Naive B cell (primary cell): ENCODE results near the gene C15orf40. TPM values are rescaled to one million over a fixed set of nuclear protein-coding genes. Genes with fewer than 3 reads are reported as not detected.
"Not testable (repeated sequence)": the region's sequence is repeated elsewhere in the genome, so short reads cannot be mapped to it uniquely, and the experiment has no call there.

Experiments
- ATAC-seq, 2 donors: fragments of 150-1000 bp; cut with Tn5 transposase; 2 replicates each; pipeline ENCODE4 v1.10.0; 2021; ENCODE audit warnings: low read depth in 2 of 2, mild to moderate bottlenecking in 2 of 2, moderate library complexity in 2 of 2
- DNase-seq: peaks from one replicate; pipeline ENCODE4 v3.0.0; 2022
- H3K27ac Mint-ChIP-seq, 6 donors: one replicate each; pipeline ENCODE4 v1.8.0; 2020 to 2022; ENCODE audit warnings: mild to moderate bottlenecking in 6 of 6, mixed read lengths in 6 of 6, moderate library complexity in 5 of 6, inconsistent platforms in 2 of 6
- H3K27me3 Mint-ChIP-seq, 3 donors: one replicate each; pipeline ENCODE4 v1.8.0; 2021 to 2022; ENCODE audit warnings: mixed read lengths in 3 of 3, mild to moderate bottlenecking in 1 of 3
- H3K36me3 Mint-ChIP-seq, 2 donors: one replicate each; pipeline ENCODE4 v1.8.0; 2020 to 2022; ENCODE audit warnings: mixed read lengths in 2 of 2, inconsistent platforms in 1 of 2, mild to moderate bottlenecking in 1 of 2
- H3K4me1 Mint-ChIP-seq, 3 donors: one replicate each; pipeline ENCODE4 v1.8.0; 2020 to 2022; ENCODE audit warnings: mixed read lengths in 3 of 3, inconsistent platforms in 1 of 3, mild to moderate bottlenecking in 1 of 3, moderate library complexity in 1 of 3
- H3K4me3 Mint-ChIP-seq, 8 donors: one replicate each; pipeline ENCODE4 v1.8.0; 2020 to 2022; ENCODE audit warnings: mild to moderate bottlenecking in 8 of 8, mixed read lengths in 8 of 8, moderate library complexity in 8 of 8, inconsistent platforms in 2 of 8
- H3K9me3 Mint-ChIP-seq, 7 donors: one replicate each; pipeline ENCODE4 v1.8.0; 2020 to 2022; ENCODE audit warnings: mixed read lengths in 7 of 7, mild to moderate bottlenecking in 5 of 7, inconsistent platforms in 2 of 7, moderate library complexity in 1 of 7
- polyA plus RNA-seq, 6 donors: library from polyadenylated mRNA; unstranded; fragments of 300-500 nt; fragmentation: Illumina TruSeq; gene quantifications; one replicate each; pipeline ENCODE4 v1.2.3, GENCODE V29; 2021; ENCODE audit warnings: low read depth in 6 of 6

Gene C15orf40
- 10 to 100 TPM; 49.6 to 82.3 (median 56.5) TPM for polyA plus RNA-seq

DNA sequence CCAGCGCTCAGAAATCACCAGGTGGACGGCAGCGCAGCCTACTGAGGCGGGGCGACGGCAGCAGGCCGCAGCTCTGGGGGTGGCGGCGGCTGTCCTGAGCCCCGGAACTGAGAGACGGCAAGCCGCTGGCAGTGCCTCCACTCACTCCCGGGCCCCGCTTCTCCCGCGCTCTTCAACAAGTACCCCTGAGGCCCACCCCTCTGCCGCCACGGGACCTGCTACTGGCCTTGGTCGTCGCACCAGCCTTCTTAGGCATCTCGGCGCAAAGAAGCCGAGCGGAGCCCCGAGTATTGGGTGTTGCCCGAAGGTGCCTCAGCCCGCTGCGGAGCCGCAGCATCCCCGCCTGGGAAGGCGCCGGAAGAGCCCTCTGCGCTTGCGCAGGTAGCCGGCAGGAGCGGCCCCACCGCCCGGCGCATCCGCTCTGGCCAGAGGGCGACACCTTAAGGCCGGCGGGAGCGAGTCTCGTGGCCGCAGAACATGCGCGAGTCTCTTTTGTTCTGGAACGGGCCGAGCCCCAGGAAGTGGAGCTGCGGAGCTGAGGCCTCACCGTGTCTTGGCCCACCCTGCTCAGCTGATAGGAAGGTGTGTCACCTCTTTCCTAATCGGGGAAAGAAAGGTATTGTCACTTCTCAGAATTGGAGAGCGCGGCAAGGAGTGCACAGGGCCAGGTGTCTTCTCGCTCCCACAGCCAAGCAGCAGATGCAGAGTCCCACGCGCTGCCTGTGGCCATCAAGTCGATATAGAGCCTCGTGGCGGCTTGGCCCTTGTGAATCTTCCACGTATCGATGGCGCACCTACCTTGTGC, at the start of gene C15orf40:
Gene C15orf40, minus strand, starts transcription at position 369 of the 805 bp plus-strand sequence. Its CDS starts 32 bp downstream, at position 337.
- peaks cover 0 to 9% (median 0%) of the 10 kb centered on the region in 7 donors for H3K9me3 Mint-ChIP-seq
- peak within 1 kb of the TSS; percentile 90 to 100 (median 96) for H3K27ac Mint-ChIP-seq
- H3K4me1 Mint-ChIP-seq: peaks cover 45 to 48% (median 46%) of the 10 kb centered on the region in 3 donors
- H3K27me3 Mint-ChIP-seq: no peaks in the 10 kb centered on the region
- DNase-seq (peak; percentile 91), ATAC-seq (peak; percentile 85 to 88)
- peaks cover 4 to 16% of the 10 kb centered on the region in 2 donors for H3K36me3 Mint-ChIP-seq
- H3K4me3 Mint-ChIP-seq: peak within 1 kb of the TSS; percentile 92 to 100 (median 98)

- peaks cover 0 to 4% of the 10 kb centered on the region in 2 donors for H3K36me3 Mint-ChIP-seq
- DNase-seq (no peak), ATAC-seq (no peak)
- no peak overlapping the region for H3K4me3 Mint-ChIP-seq
- H3K4me1 Mint-ChIP-seq: peaks cover 8 to 19% (median 17%) of the 10 kb centered on the region in 3 donors
- H3K27ac Mint-ChIP-seq: peak overlapping the region in 2 of 6 donors; percentile 78 to 82
- no peaks in the 10 kb centered on the region for H3K27me3 Mint-ChIP-seq
- no peaks in the 10 kb centered on the region for H3K9me3 Mint-ChIP-seq
Measured at GRCh38 chr15:83057696-83058376, 46.4 kb upstream of the C15orf40 start.

DNA sequence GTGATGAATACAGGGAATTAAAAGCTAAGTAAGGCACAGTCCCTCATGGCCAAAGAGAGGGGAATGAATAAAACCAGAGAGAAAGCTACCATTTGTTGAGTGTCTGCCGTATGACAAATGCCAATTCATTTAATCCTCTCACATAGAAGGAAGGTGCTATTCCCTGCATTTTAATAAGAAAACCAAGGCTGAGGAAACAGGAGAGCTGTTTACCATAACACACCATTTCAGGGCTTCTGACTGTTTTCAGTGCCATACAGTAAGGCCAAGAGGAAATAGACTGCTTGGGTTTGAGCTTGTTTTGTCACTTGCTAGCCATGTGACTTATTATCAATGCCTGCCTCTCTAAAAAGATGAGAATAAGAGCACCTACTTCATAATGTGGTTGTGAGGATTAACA, 45.6 kb upstream of the C15orf40 start:
- Mint-ChIP-seq H3K27ac (peak overlapping the region in 2 of 6 donors; percentile 33 to 38), H3K27me3 (no peaks in the 10 kb centered on the region), H3K4me3 (no peak overlapping the region), H3K36me3 (peaks cover 0 to 4% of the 10 kb centered on the region in 2 donors), H3K4me1 (peaks cover 8 to 19% (median 17%) of the 10 kb centered on the region in 3 donors), H3K9me3 (no peaks in the 10 kb centered on the region)
- no peak for DNase-seq
- no peak for ATAC-seq

- Mint-ChIP-seq H3K27me3 (no peaks in the 10 kb centered on the region), H3K4me1 (peaks cover 12 to 17% (median 14%) of the 10 kb centered on the region in 3 donors), H3K4me3 (no peak overlapping the region), H3K9me3 (no peaks in the 10 kb centered on the region), H3K36me3 (peaks cover under 1 to 8% of the 10 kb centered on the region in 2 donors), H3K27ac (no peak overlapping the region)
- DNase-seq (no peak), ATAC-seq (no peak)
Measured at GRCh38 chr15:83053151-83053550, 41.7 kb upstream of the C15orf40 start.

- H3K27ac Mint-ChIP-seq: peak overlapping the region in 2 of 6 donors; percentile 3 to 12
- ATAC-seq (no peak), DNase-seq (no peak)
- H3K27me3 Mint-ChIP-seq: no peaks in the 10 kb centered on the region
- H3K4me1 Mint-ChIP-seq: peaks cover 2 to 22% (median 7%) of the 10 kb centered on the region in 3 donors
- H3K36me3 Mint-ChIP-seq: peaks cover 24 to 29% of the 10 kb centered on the region in 2 donors
- H3K4me3 Mint-ChIP-seq: no peak overlapping the region
- no peaks in the 10 kb centered on the region for H3K9me3 Mint-ChIP-seq
Measured at GRCh38 chr15:83046558-83047127, 35.2 kb upstream of the C15orf40 start.

DNA sequence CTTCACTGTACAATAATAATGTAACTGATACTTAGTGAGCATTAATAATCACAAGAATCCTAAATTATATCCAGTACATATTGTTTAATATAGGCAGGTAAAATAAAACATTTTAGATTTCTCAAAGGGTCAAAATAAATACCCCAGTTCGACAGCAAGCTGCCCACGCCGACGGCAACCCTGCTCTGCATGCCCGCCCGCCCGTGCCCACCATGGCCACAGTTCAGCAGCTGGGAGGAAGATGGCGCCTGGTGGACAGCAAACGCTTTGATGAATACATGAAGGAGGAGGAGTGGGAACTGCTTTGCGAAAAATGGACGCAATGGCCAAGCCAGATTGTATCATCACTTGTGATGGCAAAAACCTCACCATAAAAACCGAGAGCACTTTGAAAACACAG, 32.7 kb upstream of the C15orf40 start:
- Mint-ChIP-seq H3K27me3 (no peaks in the 10 kb centered on the region), H3K27ac (peak overlapping the region in 1 of 6 donors; percentile 65), H3K36me3 (peaks cover 29 to 41% of the 10 kb centered on the region in 2 donors), H3K4me3 (no peak overlapping the region), H3K9me3 (no peaks in the 10 kb centered on the region), H3K4me1 (peaks cover 5 to 24% (median 9%) of the 10 kb centered on the region in 3 donors)
- no peak for ATAC-seq
- no peak for DNase-seq

DNA sequence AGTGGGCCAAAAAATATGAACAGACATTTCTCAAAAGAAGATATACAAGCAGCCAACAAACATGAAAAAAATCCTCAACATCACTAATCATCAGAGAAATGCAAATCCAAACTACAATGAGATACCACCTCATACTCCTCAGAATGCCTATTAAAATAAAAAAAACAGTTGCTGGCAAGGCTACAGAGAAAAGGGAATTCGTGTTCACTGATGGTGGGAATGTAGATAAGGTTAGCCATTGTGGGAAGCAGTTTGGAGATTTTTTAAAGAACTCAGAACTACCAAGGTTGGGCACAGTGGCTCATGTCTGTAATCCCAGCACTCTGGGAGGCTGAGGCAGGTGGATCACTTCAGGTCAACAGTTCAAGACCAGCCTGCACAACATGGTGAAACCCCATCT, 27.8 kb upstream of the C15orf40 start:
- no peak overlapping the region for H3K4me3 Mint-ChIP-seq
- H3K36me3 Mint-ChIP-seq: peaks cover 20 to 28% of the 10 kb centered on the region in 2 donors
- H3K27ac Mint-ChIP-seq: peak overlapping the region in 3 of 6 donors; percentile 20 to 65 (median 35)
- no peaks in the 10 kb centered on the region for H3K27me3 Mint-ChIP-seq
- ATAC-seq (no peak), DNase-seq (no peak)
- H3K9me3 Mint-ChIP-seq: peaks cover 0 to 2% (median 0%) of the 10 kb centered on the region in 7 donors
- peaks cover 19 to 29% (median 26%) of the 10 kb centered on the region in 3 donors for H3K4me1 Mint-ChIP-seq

GRCh38 chr15:83036253-83036652, 24.8 kb upstream of the C15orf40 start:
- Mint-ChIP-seq H3K27ac (peak overlapping the region in 1 of 6 donors; percentile 36), H3K9me3 (peaks cover 0 to 3% (median 0%) of the 10 kb centered on the region in 7 donors), H3K4me3 (no peak overlapping the region), H3K27me3 (no peaks in the 10 kb centered on the region), H3K36me3 (peaks cover 16 to 20% of the 10 kb centered on the region in 2 donors), H3K4me1 (peaks cover 19 to 26% (median 24%) of the 10 kb centered on the region in 3 donors)
- DNase-seq (no peak), ATAC-seq (no peak)

- not testable (repeated sequence) for H3K27me3 Mint-ChIP-seq, H3K4me3 Mint-ChIP-seq, H3K9me3 Mint-ChIP-seq, DNase-seq, ATAC-seq
- peaks cover 8 to 16% of the 10 kb centered on the region in 2 donors for H3K36me3 Mint-ChIP-seq
- peak overlapping the region in 2 of 6 donors; percentile 26 to 65 for H3K27ac Mint-ChIP-seq
- H3K4me1 Mint-ChIP-seq: peaks cover 0 to 11% (median 8%) of the 10 kb centered on the region in 3 donors
Measured at GRCh38 chr15:83031234-83031633, 19.8 kb upstream of the C15orf40 start.

GRCh38 chr15:83030021-83030420, 18.6 kb upstream of the C15orf40 start:
- Mint-ChIP-seq H3K9me3 (peaks cover 0 to 2% (median 0%) of the 10 kb centered on the region in 7 donors), H3K36me3 (peaks cover 8 to 16% of the 10 kb centered on the region in 2 donors), H3K27ac (no peak overlapping the region), H3K4me3 (no peak overlapping the region), H3K4me1 (peaks cover 0 to 8% (median 6%) of the 10 kb centered on the region in 3 donors), H3K27me3 (no peaks in the 10 kb centered on the region)
- no peak for DNase-seq
- no peak for ATAC-seq

DNA sequence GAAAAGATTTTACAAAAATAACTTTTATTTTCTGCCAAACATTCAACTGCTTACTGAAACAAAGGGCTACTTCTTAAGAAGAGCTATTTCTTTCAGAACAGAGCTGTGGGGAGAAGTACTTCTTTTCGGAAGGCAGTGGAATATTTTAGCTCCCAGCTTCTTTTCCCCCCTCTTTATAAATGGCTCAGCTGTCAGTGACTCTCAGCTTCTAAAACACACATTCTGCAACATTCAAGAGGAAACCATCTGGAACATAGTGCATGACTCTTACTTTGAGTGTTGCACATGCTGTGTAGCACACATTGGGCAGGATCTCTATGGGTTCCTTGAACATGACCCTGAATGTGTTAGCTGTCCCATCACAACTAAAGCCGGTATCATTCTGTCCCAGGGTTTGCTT, 7.0 kb upstream of the C15orf40 start:
- no peak overlapping the region for H3K27ac Mint-ChIP-seq
- H3K27me3 Mint-ChIP-seq: no peaks in the 10 kb centered on the region
- H3K36me3 Mint-ChIP-seq: no peaks in the 10 kb centered on the region

GRCh38 chr15:83016906-83017305, 5.5 kb upstream of the C15orf40 start:
- no peak for DNase-seq
- Mint-ChIP-seq H3K27me3 (no peaks in the 10 kb centered on the region), H3K9me3 (peaks cover 0 to 8% (median 0%) of the 10 kb centered on the region in 7 donors), H3K4me1 (peaks cover 25 to 26% (median 25%) of the 10 kb centered on the region in 3 donors), H3K4me3 (no peak overlapping the region), H3K36me3 (no peaks in the 10 kb centered on the region), H3K27ac (peak overlapping the region in 1 of 6 donors; percentile 60)
- ATAC-seq: no peak

More for the DNA sequence above, 7.0 kb upstream of the C15orf40 start:
- no peak for DNase-seq
- no peaks in the 10 kb centered on the region for H3K9me3 Mint-ChIP-seq
- no peak for ATAC-seq
- no peak overlapping the region for H3K4me3 Mint-ChIP-seq
- H3K4me1 Mint-ChIP-seq: peaks cover 13 to 14% (median 13%) of the 10 kb centered on the region in 3 donors

- Mint-ChIP-seq H3K4me1 (peaks cover 37% of the 10 kb centered on the region in 3 donors), H3K4me3 (peak overlapping the region in 1 of 8 donors; percentile 35), H3K27me3 (no peaks in the 10 kb centered on the region), H3K27ac (peak overlapping the region in 3 of 6 donors; percentile 45 to 96 (median 77)), H3K36me3 (peaks cover 0 to 7% of the 10 kb centered on the region in 2 donors), H3K9me3 (peaks cover 0 to 9% (median 0%) of the 10 kb centered on the region in 7 donors)
- ATAC-seq (no peak), DNase-seq (no peak)
Measured at GRCh38 chr15:83015361-83015760, 3.9 kb upstream of the C15orf40 start.
